Cardiac muscle cell (in vitro differentiated cells and primary cell): ENCODE results near the gene MSRB3. TPM values are rescaled to one million over a fixed set of nuclear protein-coding genes. Genes with fewer than 3 reads are reported as not detected.

Source experiments
- DNase-seq, 2 donors: peaks; one replicate each; pipeline versions ENCODE4 v3.0.0 to v3.0.0-alpha.2; 2010 to 2017; ENCODE audit warnings: low read depth in 1 of 2, low spot score in 1 of 2
- H3K27ac ChIP-seq: fragments of 200-600 bp; sonication (generic); 2 replicates; pipeline ENCODE4 v1.5.1; 2016
- H3K27me3 ChIP-seq: fragments of 200-600 bp; sonication (generic); 2 replicates; pipeline ENCODE4 v1.6.0; 2016; ENCODE audit warnings: control low read depth
- H3K36me3 ChIP-seq: fragments of 200-600 bp; sonication (generic); 2 replicates; pipeline ENCODE4 v1.5.1; 2016; ENCODE audit warnings: control low read depth
- H3K4me1 ChIP-seq: fragments of 200-600 bp; sonication (generic); 2 replicates; pipeline ENCODE4 v1.8.1; 2017; ENCODE audit warnings: low read depth, mild to moderate bottlenecking, mixed run types
- H3K4me3 ChIP-seq: fragments of 200-600 bp; sonication (generic); 2 replicates; pipeline ENCODE4 v1.5.1; 2016; ENCODE audit warnings: mild to moderate bottlenecking
- H3K9me3 ChIP-seq: fragments of 200-600 bp; sonication (generic); 2 replicates; pipeline ENCODE4 v1.5.1; 2017; ENCODE audit warnings: low read depth, mild to moderate bottlenecking, control low read depth
- polyA plus RNA-seq: library from polyadenylated mRNA; unstranded; fragments of >200 nt; fragmentation: Nextera tagmentation; extraction: Ambion mirVana; gene quantifications from 2 replicates; pipeline ENCODE4 v1.2.1, GENCODE V29; 2016
- total RNA-seq: library from RNA; depleted of rRNA; stranded (reverse); fragments of >200 nt; gene quantifications from 2 replicates; pipeline ENCODE4 v1.2.3, GENCODE V29; 2016
- TF ChIP-seq, protein P1 (sequence below): IDR thresholded peaks from 2 replicates; pipeline ENCODE4 v1.5.1; 2012; ENCODE audit warnings: low read depth, mild to moderate bottlenecking, low read length

The MSRB3 gene
- total and polyA plus RNA-seq, 2 experiments from 2014 or later = 41.0 to 72.4 TPM

DNA sequence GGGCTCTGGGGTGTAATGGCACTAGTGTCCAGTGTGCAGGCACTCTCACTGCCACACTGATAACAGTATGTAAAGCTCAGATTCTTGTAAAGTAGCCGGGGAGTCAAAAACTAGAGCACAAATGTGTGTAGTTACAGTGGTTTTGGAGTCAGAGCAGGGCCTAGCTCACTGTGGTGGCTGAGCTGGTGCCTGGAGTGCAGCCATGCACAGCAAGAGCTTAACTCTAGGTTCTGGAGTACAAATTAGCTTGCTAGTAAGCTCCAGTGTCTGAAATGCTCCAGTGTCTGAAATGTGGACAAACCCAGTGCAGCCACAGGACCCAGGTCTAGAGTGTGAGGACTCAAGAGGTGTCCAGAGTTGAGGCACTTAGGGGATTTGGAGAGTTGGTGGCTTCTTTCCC is 149.2 kb downstream of the MSRB3 start:
- Histone ChIP-seq H3K4me1 (peaks cover 10% of the 10 kb centered on the region), H3K27me3 (no peaks in the 10 kb centered on the region), H3K4me3 (no peak overlapping the region), H3K27ac (no peak overlapping the region), H3K9me3 (no peaks in the 10 kb centered on the region), H3K36me3 (no peaks in the 10 kb centered on the region)
- DNase-seq = no peak
- TF ChIP-seq, protein P1, sequence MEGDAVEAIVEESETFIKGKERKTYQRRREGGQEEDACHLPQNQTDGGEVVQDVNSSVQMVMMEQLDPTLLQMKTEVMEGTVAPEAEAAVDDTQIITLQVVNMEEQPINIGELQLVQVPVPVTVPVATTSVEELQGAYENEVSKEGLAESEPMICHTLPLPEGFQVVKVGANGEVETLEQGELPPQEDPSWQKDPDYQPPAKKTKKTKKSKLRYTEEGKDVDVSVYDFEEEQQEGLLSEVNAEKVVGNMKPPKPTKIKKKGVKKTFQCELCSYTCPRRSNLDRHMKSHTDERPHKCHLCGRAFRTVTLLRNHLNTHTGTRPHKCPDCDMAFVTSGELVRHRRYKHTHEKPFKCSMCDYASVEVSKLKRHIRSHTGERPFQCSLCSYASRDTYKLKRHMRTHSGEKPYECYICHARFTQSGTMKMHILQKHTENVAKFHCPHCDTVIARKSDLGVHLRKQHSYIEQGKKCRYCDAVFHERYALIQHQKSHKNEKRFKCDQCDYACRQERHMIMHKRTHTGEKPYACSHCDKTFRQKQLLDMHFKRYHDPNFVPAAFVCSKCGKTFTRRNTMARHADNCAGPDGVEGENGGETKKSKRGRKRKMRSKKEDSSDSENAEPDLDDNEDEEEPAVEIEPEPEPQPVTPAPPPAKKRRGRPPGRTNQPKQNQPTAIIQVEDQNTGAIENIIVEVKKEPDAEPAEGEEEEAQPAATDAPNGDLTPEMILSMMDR = no peak

DNA sequence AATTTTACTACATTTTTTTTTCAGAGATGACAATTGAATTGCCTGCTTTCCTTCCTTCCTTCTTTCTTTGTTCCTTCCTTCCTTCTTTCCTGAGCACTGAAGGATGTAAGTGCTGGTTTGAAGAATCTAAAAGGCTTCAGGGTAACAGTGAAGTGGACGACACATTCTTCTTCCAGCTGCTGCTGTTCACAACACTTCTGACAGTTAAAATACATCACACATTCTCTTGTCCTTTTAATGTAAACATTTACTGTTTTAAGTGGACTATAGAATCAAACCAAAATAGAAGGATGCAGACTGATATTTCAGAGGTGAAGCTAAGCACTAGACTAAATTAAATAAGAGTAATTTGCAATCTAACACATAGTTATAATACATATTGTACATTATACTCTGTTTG is 151.5 kb downstream of the MSRB3 start:
- H3K36me3 ChIP-seq = no peaks in the 10 kb centered on the region
- no peaks in the 10 kb centered on the region for H3K27me3 ChIP-seq
- TF ChIP-seq, protein P1 = no peak
- DNase-seq = no peak
- peaks cover 10% of the 10 kb centered on the region for H3K4me1 ChIP-seq
- peak overlapping the region; percentile 42 for H3K27ac ChIP-seq
- H3K9me3 ChIP-seq = no peaks in the 10 kb centered on the region
- no peak overlapping the region for H3K4me3 ChIP-seq

DNA sequence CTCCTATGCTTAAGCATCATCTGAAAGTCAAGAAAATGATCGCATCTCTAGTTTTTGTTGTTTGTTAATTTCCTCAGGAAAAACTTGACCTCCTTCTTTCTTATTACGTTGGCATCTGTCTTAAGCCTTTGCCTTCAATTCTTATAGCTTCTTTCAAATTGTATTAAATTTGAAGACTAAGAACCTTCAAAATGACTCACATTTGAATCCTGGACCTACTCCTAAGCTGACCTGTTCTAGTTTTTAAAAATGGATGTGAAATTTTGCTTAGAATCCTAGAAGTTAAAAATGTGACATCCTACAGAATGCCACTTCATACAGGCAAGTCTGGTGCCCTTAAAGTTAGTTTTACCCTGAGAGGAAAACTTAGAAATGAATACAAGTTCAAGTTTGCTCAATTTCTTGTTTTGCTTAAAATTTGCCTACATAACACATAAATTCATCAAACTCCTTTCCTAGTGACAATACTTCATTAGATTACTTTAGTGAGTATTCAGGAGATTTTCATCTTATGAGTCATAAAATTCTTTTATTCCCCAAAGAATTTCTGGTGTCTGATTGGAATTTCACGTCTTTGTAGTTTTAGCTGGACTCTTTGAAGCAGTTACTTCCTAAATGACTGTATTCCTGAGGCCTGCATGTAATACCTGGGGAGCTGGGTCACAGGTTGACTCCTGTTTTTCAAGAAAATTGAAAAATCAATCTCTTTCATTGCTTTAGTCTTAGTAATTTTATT is 152.3 kb downstream of the MSRB3 start:
- no peaks in the 10 kb centered on the region for H3K27me3 ChIP-seq
- H3K4me3 ChIP-seq = no peak overlapping the region
- TF ChIP-seq, protein P1 = no peak
- peaks cover 10% of the 10 kb centered on the region for H3K4me1 ChIP-seq
- DNase-seq = peak in 1 of 2 donors; percentile 74
- H3K36me3 ChIP-seq = no peaks in the 10 kb centered on the region
- H3K27ac ChIP-seq = no peak overlapping the region
- no peaks in the 10 kb centered on the region for H3K9me3 ChIP-seq

DNA sequence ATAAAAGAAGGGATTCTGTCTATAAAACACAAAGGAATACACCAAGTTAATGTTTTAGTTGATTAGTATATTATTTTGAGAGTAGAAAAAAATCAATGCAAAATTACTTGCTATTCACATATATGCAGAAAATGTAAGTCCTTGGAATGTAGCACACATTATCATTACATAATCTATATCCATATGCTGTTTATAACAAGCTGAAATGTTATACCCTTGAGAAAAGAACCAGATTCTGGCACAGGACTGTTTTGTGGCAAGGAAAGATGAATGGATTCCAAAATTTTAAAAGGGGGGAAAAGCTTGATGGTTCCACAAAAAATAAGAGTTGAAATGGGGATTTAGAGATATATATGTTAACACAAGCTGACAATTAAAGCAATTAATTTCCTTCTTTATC is 153.6 kb downstream of the MSRB3 start:
- Histone ChIP-seq H3K27ac (no peak overlapping the region), H3K36me3 (no peaks in the 10 kb centered on the region), H3K9me3 (no peaks in the 10 kb centered on the region), H3K4me1 (peaks cover 10% of the 10 kb centered on the region), H3K4me3 (no peak overlapping the region), H3K27me3 (no peaks in the 10 kb centered on the region)
- TF ChIP-seq, protein P1 = no peak
- no peak for DNase-seq

DNA sequence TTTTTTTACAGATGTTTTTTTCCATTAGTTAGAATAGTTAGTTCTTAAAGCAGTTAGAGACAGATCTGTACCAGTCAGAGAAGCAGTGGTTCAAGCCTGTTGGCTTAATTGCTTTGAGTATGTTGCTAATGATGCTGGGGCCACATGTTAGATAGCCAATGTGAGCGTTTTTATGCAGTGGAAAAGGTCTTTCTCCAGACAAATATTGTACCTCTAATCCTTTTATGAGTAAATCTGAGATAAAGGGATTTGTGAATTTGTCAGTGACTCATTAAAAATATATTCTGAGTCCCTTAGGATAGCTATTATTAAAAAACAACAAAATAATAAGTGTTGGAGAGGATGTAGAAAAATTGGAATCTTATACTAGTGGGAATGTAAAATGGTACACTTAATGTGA is 154.2 kb downstream of the MSRB3 start:
- TF ChIP-seq, protein P1 = no peak
- Histone ChIP-seq H3K4me3 (no peak overlapping the region), H3K27me3 (no peaks in the 10 kb centered on the region), H3K9me3 (no peaks in the 10 kb centered on the region), H3K36me3 (no peaks in the 10 kb centered on the region), H3K4me1 (peaks cover 10% of the 10 kb centered on the region), H3K27ac (no peak overlapping the region)
- no peak for DNase-seq
